ENCODE measurements around the gene LIPC. TPM values are rescaled to one million over a fixed set of nuclear protein-coding genes. Genes with fewer than 3 reads are reported as not detected.
A peak's percentile ranks its signal among the peaks of the same experiment; 100 is the strongest.

The LIPC gene
- total RNA-seq, 4 donors from 2014 or later = 0.48 to 8.2 (median 2.6) TPM; not detected in 1

GRCh38 chr15:58575045-58575786 is 143.4 kb downstream of the LIPC start:
- Histone ChIP-seq H3K36me3 (no peaks in the 10 kb centered on the region), H3K27ac (peak overlapping the region; percentile 40 to 69 (median 49)), H3K9me3 (no peaks in the 10 kb centered on the region), H3K27me3 (no peaks in the 10 kb centered on the region), H3K4me1 (peaks cover 0 to 24% (median 9%) of the 10 kb centered on the region in 4 donors), H3K4me3 (no peak overlapping the region)
- in situ Hi-C loops (cut with MboI; ENCODE audit: low pct_ligation_motif_present in 1 of 4, low pct_unique_long_range_greater_than_20kb in 1 of 4, low sequenced_read_pairs in 3 of 4) (no loop called here), intact Hi-C loops (cut with DNase I; ENCODE audit: low total_unique reads) (no loop called here)
- no peak for TF ChIP-seq POLR2A (IDR thresholded peaks at IDR 0.05)
- no peak for TF ChIP-seq POLR2AphosphoS5 (IDR thresholded peaks at IDR 0.05)
- TF ChIP-seq CTCF (IDR thresholded peaks at IDR 0.05) = no peak
- no peak for TF ChIP-seq EP300 (IDR thresholded peaks at IDR 0.05; ENCODE audit: low read depth)
- 84 to 91% methylated on average over 6 to 14 of the region's 14 CpGs for WGBS, 2 donors (ENCODE audit: low coverage in 1 of 2)
- DNase-seq = no peak

DNA sequence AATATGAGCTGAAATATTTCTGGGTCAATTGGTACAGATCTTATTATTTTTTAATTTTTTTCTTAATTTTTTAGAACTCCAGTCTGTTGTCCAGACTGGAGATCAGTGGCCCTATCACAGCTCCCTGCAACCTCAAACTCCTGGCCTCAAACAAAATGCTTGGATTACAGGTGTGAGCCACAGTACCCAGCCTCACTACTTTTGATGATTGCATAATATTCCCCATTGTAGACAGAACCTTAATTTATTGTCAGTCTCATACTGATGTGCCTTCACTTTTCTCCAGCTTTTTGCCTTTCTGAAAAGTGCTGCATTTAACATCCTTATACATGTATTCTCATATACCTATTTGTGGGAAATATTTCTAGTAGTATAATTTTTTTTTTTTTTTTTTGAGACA is 144.9 kb downstream of the LIPC start:
- in situ Hi-C loops (cut with MboI; ENCODE audit: low pct_ligation_motif_present in 1 of 4, low pct_unique_long_range_greater_than_20kb in 1 of 4, low sequenced_read_pairs in 3 of 4) (no loop called here), intact Hi-C loops (cut with DNase I; ENCODE audit: low total_unique reads) (no loop called here)
- DNase-seq = no peak
- H3K27ac ChIP-seq = no peak overlapping the region
- H3K36me3 ChIP-seq = no peaks in the 10 kb centered on the region
- no peak overlapping the region for H3K4me3 ChIP-seq
- no peak for TF ChIP-seq POLR2AphosphoS5 (IDR thresholded peaks at IDR 0.05)
- TF ChIP-seq POLR2A (IDR thresholded peaks at IDR 0.05) = no peak
- no peak for TF ChIP-seq EP300 (IDR thresholded peaks at IDR 0.05; ENCODE audit: low read depth)
- TF ChIP-seq CTCF (IDR thresholded peaks at IDR 0.05) = no peak
- no peaks in the 10 kb centered on the region for H3K9me3 ChIP-seq
- peaks cover 0 to 24% (median 9%) of the 10 kb centered on the region in 4 donors for H3K4me1 ChIP-seq
- no peaks in the 10 kb centered on the region for H3K27me3 ChIP-seq

DNA sequence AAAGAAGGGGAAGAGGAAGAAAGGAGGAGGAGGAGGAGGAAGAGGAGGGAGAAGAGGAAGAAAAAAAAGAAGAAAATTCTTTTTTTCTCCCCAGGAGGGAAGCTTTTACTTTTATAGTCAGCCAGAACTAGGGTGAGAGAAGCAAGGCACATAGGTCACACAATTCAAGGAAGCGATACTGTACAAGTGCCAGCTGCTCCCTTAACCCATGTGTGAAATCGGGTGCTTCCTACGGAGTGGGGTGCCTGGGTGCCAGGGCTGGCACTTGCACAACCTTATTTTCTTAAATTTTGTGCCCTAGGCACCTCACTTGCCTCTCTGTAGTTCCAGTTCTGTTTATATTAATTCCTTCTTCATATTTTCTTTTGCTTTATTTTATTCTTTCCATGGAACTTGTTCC is 150.4 kb downstream of the LIPC start:
- Histone ChIP-seq H3K9me3 (peaks cover 0 to 8% of the 10 kb centered on the region in 2 donors), H3K4me3 (no peak overlapping the region), H3K4me1 (no peaks in the 10 kb centered on the region), H3K27ac (no peak overlapping the region), H3K36me3 (no peaks in the 10 kb centered on the region), H3K27me3 (no peaks in the 10 kb centered on the region)
- no peak for DNase-seq
- in situ Hi-C loops (cut with MboI; ENCODE audit: low pct_ligation_motif_present in 1 of 4, low pct_unique_long_range_greater_than_20kb in 1 of 4, low sequenced_read_pairs in 3 of 4) = no loop called here
- WGBS, 2 donors (ENCODE audit: low coverage in 1 of 2) = 69 to 100% methylated on average over 2 to 3 of the region's 3 CpGs
- TF ChIP-seq EP300 (IDR thresholded peaks at IDR 0.05; ENCODE audit: low read depth) = no peak
- intact Hi-C loops (cut with DNase I; ENCODE audit: low total_unique reads) = no loop called here

GRCh38 chr15:58583171-58583908 is 151.5 kb downstream of the LIPC start:
- intact Hi-C loops (cut with DNase I; ENCODE audit: low total_unique reads) (no loop called here), in situ Hi-C loops (cut with MboI; ENCODE audit: low pct_ligation_motif_present in 1 of 4, low pct_unique_long_range_greater_than_20kb in 1 of 4, low sequenced_read_pairs in 3 of 4) (no loop called here)
- Histone ChIP-seq H3K27ac (no peak overlapping the region), H3K36me3 (no peaks in the 10 kb centered on the region), H3K4me3 (no peak overlapping the region), H3K4me1 (no peaks in the 10 kb centered on the region), H3K27me3 (no peaks in the 10 kb centered on the region), H3K9me3 (peaks cover 0 to 8% of the 10 kb centered on the region in 2 donors)
- TF ChIP-seq POLR2A (IDR thresholded peaks at IDR 0.05) (no peak), POLR2AphosphoS5 (IDR thresholded peaks at IDR 0.05) (no peak), EP300 (IDR thresholded peaks at IDR 0.05; ENCODE audit: low read depth) (no peak), CTCF (IDR thresholded peaks at IDR 0.05) (no peak)
- no peak for DNase-seq
- 91 to 100% methylated on average over 2 to 3 of the region's 3 CpGs for WGBS, 2 donors (ENCODE audit: low coverage in 1 of 2)
